BE2C (cell line): ENCODE measurements around the gene ABCA2.

Source experiments
- DNase-seq: peaks from one replicate; pipeline ENCODE4 v3.0.0-alpha.2; 2020
- H3K27me3 ChIP-seq: fragments of 250-450 bp; sonication (Bioruptor Pico); 2 replicates; pipeline ENCODE4 v1.5.1; 2020; ENCODE audit warnings: mild to moderate bottlenecking
- H3K36me3 ChIP-seq: fragments of 250-450 bp; sonication (Bioruptor Pico); 2 replicates; pipeline ENCODE4 v1.5.1; 2020; ENCODE audit warnings: mild to moderate bottlenecking
- H3K4me1 ChIP-seq: fragments of 250-450 bp; sonication (Bioruptor Pico); 2 replicates; pipeline ENCODE4 v1.5.1; 2020
- H3K4me3 ChIP-seq: 2 replicates; pipeline ENCODE4 v1.5.1; 2011; ENCODE audit warnings: low read depth, low read length
- H3K9me3 ChIP-seq: fragments of 250-450 bp; sonication (Bioruptor Pico); 2 replicates; pipeline ENCODE4 v1.5.1; 2020
- TF ChIP-seq, protein P1 (sequence below): IDR thresholded peaks from 2 replicates; pipeline ENCODE4 v1.5.1; 2012; ENCODE audit warnings: mild to moderate bottlenecking, low read depth, low read length

ABCA2 gene

DNA sequence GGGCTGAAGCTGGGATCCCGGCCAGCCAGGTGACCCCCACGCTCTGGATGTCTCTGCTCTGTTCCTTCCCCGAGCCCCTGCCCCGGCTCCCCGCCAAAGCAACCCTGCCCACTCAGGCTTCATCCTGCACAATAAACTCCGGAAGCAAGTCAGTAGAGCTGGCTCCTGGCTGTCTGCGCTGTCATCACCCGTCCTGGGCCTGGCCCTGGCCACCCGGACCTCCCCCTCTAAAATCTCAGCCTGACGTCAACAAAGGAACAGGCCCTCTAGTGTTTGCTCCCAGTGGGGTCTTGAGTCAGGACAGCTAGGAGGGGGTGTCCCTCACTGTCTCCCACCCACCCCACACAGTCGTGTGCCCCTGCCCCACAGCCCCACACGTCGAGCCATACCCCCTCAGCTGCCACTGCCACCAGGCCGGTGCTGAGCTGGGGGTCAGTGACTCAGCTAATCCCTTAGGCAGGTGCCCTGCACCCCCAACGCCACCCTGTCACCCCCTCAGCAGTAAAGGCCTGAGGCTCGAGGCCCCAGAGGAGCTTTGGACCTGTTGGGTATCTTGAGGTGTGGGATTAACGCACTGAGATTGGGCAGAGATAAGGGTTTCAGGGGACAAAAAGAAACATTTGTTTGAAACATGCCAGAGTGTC, 46.3 kb downstream of the ABCA2 start:
- Histone ChIP-seq H3K36me3 (no peaks in the 10 kb centered on the region), H3K9me3 (no peaks in the 10 kb centered on the region), H3K4me1 (peaks cover 24% of the 10 kb centered on the region), H3K27me3 (no peaks in the 10 kb centered on the region), H3K4me3 (no peak overlapping the region)
- peak; percentile 73 for DNase-seq
- TF ChIP-seq, protein P1, sequence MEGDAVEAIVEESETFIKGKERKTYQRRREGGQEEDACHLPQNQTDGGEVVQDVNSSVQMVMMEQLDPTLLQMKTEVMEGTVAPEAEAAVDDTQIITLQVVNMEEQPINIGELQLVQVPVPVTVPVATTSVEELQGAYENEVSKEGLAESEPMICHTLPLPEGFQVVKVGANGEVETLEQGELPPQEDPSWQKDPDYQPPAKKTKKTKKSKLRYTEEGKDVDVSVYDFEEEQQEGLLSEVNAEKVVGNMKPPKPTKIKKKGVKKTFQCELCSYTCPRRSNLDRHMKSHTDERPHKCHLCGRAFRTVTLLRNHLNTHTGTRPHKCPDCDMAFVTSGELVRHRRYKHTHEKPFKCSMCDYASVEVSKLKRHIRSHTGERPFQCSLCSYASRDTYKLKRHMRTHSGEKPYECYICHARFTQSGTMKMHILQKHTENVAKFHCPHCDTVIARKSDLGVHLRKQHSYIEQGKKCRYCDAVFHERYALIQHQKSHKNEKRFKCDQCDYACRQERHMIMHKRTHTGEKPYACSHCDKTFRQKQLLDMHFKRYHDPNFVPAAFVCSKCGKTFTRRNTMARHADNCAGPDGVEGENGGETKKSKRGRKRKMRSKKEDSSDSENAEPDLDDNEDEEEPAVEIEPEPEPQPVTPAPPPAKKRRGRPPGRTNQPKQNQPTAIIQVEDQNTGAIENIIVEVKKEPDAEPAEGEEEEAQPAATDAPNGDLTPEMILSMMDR = no peak

DNA sequence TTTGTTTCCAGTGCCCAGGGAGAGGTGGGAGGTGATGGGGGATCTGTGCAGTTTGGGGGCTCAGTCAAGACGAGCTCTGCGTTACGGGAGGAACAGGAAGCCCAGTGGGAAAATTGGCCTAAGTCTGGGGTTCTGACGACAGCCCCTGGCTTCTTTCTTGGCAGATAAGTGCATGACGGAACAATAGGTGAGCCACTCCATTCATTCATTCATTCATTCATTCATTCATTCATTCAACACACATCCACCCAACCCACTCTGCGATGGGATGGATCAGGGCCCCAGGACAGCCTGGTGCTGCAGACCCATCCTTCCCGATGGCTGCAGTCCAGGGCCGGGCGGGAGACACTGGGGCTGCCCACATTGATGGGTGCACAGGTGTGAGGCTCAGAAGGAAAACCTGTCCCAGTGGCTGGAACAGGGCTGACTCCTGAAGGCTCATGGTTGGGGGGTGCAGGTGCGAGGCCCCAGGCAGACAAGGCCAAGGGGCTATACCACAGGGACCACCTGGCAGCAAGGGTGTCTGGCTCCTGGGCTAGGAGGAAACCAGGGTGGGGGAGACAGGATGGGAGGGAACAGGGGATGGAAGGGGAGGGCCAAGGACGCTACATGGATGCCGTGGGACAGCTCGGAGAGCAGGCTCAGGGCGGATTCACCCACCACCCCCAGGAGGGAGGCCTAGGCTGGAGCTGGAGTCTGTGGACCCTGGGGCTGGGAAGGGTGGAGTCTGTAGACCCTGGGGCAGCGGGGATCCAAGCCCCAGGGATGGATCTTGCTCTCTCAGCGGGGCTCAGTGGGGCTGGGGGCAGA, 47.2 kb downstream of the ABCA2 start:
- Histone ChIP-seq H3K36me3 (no peaks in the 10 kb centered on the region), H3K4me1 (peaks cover 24% of the 10 kb centered on the region), H3K27me3 (no peaks in the 10 kb centered on the region), H3K9me3 (no peaks in the 10 kb centered on the region), H3K4me3 (no peak overlapping the region)
- TF ChIP-seq, protein P1 = no peak
- no peak for DNase-seq

DNA sequence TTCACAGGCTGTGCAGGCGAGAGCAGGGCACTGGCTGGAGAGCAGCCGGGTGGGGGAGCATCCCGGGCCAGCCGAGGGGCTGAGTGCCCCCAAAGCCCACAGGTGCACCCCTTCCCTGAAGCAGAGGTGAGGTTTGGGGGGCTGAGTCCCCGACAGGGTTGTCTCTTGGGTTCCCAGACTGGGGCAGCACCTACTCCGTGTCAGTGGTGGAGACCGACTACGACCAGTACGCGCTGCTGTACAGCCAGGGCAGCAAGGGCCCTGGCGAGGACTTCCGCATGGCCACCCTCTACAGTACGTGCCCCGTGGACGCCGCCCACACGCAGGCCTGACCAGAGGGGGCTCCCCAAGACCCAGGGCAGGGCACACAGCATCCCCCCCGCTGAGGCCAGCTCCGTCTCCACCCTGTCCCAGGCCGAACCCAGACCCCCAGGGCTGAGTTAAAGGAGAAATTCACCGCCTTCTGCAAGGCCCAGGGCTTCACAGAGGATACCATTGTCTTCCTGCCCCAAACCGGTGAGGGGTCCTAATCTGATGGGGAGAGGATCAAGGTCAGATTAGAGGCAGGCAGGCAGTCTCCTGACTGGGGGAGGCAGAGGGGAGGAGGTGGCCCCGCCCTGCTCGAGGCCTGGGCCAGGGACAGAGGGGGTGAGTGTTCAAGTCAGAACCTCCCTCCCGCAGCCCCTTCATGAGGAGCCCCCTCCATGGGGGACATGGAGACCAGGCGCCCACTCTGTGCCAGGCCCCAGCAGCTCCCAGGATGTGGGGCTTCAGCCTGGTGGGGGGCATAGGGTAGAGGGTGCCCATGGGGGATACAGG, 48.1 kb downstream of the ABCA2 start:
- TF ChIP-seq, protein P1 = no peak
- Histone ChIP-seq H3K27me3 (no peaks in the 10 kb centered on the region), H3K9me3 (no peaks in the 10 kb centered on the region), H3K36me3 (no peaks in the 10 kb centered on the region), H3K4me1 (peaks cover 24% of the 10 kb centered on the region), H3K4me3 (no peak overlapping the region)
- no peak for DNase-seq

DNA sequence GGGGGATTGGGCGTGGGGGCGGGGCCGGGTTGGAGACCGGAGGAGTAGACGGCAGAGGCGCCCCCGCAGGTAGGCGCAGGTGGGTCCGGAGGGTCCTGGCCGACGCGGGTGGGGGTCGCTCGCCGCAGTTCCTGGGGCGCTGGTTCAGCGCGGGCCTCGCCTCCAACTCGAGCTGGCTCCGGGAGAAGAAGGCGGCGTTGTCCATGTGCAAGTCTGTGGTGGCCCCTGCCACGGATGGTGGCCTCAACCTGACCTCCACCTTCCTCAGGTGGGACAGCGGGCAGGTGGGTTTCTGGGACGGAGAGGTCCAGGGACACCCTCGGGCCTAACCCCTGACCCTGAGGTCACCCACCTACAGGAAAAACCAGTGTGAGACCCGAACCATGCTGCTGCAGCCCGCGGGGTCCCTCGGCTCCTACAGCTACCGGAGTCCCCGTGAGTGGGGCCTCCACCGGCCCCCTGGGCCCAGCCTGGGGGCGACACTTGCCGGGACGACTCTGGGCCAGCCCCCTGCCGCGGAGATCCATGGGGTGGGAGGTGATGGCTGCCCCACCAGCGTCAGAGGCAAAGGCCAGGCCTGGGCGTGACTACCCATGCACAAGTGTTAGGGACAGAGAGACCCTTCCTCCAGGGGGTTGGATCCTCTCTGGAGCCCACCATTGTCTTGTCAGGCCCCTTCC, 49.0 kb downstream of the ABCA2 start:
- TF ChIP-seq, protein P1 = no peak
- no peak overlapping the region for H3K4me3 ChIP-seq

DNA sequence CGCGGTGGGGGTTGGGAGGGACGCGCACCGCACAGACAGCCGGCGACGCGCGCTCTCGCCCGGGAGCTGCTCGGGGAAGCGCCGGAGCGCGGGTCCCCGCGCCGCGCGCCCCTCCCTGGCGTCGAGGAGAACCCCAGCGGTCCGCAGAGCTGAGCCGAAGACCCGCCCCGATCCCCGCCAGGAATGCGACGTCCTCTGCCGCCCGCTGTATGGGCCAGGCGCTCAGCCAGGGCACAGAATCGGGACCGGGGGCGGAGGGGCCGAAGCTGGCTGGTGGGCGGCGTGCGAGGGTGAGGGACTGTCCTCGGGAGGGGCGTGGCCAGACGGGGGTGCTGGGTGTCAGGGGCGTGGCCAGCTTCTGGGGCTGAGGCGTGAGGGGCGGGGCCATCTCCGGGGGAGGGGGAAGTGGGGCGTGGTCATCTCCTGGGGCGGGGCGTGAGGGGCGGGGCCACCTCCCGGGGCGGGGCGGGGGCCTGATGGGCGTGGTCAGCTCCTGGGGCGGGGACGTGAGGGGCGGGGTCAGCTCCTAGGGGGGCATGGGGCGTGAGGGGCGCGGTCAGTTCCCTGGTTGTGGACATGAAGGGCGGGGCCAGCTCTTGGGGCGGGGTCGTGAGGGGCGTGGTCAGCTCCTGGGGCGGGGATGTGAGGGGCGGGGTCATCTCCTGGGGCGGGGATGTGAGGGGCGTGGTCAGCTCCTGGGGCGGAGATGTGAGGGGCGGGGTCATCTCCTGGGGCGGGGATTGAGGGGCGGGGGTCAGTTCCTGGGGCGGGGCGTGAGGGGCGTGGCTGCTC, 49.8 kb downstream of the ABCA2 start:
- TF ChIP-seq, protein P1 = no peak
- H3K36me3 ChIP-seq = no peaks in the 10 kb centered on the region
- no peaks in the 10 kb centered on the region for H3K27me3 ChIP-seq
- peaks cover 20% of the 10 kb centered on the region for H3K4me1 ChIP-seq
- peak; percentile 88 for DNase-seq
- H3K4me3 ChIP-seq = peak overlapping the region; percentile 31
- no peaks in the 10 kb centered on the region for H3K9me3 ChIP-seq

More for the DNA sequence above, 49.0 kb downstream of the ABCA2 start:
- Histone ChIP-seq H3K36me3 (no peaks in the 10 kb centered on the region), H3K4me1 (peaks cover 24% of the 10 kb centered on the region), H3K9me3 (no peaks in the 10 kb centered on the region), H3K27me3 (no peaks in the 10 kb centered on the region)
- DNase-seq = no peak
